Left forelimb (tissue), 1 donor: Measurements from ENCODE around the gene CTNNA2.

Experiments used
- DNase-seq: peaks from one replicate; pipeline ENCODE4 v3.0.0-alpha.2; 2018; ENCODE audit warnings: low spot score

CTNNA2 gene

DNA sequence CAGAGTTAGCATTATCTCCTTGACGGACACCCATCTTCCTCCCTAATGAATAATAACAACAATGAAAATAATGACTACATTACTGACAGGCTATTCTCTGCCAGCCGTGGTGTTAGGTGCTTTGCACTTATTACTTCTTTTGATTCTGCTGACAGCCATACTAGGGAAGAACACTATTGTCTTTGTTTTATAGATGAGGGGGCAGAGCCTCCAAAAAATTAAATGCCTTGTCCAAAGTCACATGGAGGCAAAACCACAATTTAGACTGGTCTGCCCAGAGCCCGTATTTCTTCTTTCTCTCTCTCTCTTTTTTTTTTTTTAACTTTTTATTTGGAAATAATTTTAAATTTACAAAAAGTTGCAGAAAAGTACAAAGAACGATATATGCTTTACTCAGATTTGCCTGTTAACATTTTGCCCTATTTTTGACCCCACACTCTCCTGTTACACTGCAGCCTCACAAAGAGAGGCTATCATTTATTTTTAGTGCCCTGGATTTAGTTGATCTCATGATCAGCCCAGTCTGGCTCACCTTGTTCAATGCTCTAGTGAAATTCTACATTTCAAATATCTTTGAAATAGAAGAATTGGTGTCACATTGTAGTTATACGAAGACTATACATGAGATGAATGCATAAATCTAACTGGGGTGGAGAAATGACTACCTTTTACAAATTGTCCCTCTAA, 422.3 kb downstream of the CTNNA2 start:
- DNase-seq = no peak

DNA sequence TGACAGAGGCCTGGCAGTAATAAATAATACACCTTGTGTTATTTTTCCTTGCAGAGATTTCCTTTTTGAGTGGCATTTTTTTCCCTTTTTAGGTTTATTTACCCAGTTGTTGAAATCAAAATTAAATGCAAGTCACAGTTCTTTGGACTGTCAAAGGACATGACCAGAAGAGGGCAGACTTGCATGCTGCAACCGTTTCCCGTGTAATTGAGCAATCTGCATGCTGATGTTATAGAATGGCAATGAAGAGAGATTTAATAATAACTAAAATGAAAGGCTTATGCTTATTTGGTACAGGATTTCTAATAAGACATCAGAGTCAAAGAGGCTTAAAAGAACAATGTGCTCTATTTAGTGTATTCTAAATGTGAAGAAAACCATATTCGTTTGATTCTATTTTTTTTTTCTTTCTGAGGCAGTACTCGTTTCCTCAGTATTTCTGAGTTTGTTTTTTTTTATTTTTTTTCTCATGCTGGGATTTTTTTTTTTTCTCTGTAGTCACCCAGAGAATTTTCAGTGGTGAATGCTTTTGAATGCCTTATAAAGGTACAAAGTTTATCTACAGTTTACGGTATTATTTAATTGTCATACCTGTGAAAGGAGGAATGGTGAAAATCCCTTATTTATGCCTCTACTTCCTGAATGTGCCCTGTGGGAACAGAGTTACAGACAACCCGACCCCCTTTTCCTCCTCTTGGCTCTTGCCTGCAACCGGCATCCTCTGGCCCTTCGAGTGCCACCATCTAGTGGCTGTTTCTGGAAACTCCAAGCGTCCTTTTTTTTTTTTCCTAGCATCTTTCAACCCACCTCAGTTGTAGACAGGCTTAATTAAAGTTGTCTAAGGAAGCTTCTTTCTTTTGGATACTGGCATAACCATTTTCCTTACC, 423.2 kb downstream of the CTNNA2 start:
- DNase-seq = no peak

- DNase-seq = no peak
These were observed 423.9 kb downstream of the CTNNA2 start for GRCh38 chr2:79936715-79937114.

DNA sequence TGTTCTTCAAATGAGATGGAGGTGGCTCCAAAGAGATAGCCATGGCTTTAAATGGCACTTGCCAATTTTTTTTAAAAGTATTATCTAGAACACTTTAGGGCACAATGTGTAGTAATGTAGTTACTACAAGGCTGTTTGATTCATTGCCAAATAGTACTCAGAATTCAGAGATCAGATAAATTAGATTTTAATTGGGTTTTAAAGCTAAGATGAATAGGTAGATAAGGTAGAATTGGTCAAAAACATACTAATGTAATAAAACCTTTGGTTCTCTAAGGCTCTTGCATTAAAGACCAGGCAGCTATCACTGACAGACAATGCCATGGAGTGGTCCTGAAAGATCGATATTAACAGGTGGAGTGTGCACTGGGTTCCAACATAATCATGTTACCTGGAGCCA, 425.8 kb downstream of the CTNNA2 start:
- no peak for DNase-seq

DNA sequence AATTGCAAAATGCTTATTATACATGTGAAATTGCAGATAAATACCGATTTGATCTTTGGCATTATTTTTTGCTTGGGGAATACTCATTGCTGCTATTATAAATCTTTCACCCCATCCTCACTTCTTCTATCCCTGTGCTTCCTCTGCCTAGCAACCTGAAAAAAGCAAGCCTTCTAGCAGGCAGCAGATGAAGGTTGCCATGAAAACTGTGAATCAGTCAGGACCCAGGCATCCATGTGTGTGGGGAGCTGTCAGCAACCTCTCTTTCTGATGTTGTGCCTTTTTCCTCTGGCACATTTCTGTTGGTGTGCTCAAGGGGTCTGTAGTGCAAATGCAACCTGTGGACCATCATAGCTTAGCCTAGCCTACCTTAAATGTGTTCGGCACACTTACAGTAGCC, 427.5 kb downstream of the CTNNA2 start:
- no peak for DNase-seq

GRCh38 chr2:79941179-79941578, 428.3 kb downstream of the CTNNA2 start:
- no peak for DNase-seq

DNA sequence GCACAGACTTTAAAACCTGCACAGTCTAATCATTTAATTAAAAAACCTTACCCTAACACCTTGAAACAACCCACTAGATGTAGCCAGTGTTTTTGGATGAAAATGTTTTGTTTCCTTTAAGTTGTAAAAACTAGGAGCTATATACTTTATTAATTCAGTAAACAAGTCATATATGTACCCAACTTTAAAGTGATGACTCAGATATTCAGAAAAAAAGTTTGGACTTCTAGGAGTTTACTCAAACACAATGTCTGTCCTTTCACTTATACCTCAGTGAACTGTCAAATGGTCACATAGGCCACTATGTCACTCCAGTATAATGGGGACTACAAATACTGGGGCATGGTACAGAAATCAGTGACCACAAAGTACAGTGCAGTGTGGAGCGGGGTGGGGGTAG, 431.4 kb downstream of the CTNNA2 start:
- no peak for DNase-seq

- DNase-seq = no peak
These were observed 433.0 kb downstream of the CTNNA2 start for GRCh38 chr2:79945653-79946445.

DNA sequence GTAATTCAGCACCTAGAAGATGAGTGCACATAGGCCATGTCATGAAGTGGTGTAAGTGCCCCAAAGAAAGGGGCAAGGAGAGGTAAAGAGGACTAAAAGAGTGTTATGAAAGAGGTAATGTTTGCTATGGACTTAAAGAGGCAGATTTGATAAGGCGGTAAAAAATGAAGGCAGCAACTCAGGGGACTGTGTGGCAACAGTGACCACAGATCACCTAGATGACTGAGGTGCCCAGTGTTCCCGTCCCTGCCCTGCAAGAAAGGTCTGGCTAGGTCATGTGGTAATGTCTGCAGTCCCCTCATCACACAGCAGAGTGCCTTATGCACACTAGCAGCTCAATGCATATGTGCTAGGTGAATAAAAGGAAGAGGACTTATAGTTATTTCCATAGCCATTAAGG, 434.9 kb downstream of the CTNNA2 start:
- no peak for DNase-seq

- no peak for DNase-seq
These were observed 437.7 kb downstream of the CTNNA2 start for GRCh38 chr2:79950526-79950925.

GRCh38 chr2:79952616-79953015, 439.8 kb downstream of the CTNNA2 start:
- DNase-seq = no peak

DNA sequence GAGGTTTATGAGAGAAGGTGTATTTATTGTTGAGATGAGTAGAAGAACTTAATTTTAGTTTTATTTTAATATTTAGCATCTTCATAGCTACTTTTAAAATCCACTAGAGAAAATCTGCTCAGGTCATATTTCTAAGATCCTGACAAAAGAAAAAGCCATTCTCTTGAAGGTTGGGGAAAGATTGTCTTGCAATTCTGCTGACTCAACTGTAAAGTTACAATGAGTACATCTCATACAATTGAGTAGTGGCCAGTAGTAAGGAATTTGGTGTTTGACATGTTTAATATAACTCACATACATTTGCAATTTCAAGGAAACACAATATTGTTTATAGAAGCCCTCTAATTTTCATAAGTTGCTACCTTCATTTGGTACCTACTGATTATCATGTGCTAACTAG, 447.2 kb downstream of the CTNNA2 start:
- no peak for DNase-seq

DNA sequence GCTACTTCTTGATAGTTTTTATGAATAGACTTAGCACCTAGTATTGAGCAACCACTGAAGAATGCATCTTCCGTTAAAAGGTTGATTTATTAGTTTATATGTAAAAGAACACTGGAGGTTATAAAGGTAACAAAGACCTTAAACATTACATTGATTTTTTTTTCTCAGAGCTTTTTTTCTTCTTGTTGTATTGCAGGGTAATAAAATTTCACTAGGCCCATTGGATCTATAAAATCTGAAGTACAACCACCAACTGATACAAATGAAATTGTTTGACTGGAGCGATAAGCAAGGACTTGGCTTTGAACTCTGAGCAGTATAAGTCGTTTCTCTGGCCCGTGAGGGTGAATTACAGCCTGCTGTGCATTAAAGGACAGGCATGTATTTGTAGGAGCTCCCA, 447.7 kb downstream of the CTNNA2 start:
- no peak for DNase-seq

DNA sequence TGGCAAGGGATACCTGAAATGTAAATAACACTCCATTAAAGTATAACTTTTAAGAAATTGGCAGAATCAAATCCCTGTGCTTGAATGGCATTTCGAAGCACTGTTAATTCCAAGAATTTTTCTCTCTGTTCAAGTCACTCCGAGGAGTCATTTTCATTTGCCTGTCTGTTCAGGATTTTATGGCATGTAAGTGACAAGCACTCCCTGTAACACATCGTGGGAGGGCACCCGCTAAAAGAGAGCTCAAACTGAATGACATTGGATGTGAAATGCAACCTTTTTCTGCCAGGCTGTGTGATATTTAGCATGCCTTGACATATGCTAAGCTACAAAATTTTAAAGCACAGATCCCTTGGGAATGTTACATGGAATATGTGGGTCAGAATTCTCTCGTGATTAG, 452.1 kb downstream of the CTNNA2 start:
- DNase-seq = no peak

DNA sequence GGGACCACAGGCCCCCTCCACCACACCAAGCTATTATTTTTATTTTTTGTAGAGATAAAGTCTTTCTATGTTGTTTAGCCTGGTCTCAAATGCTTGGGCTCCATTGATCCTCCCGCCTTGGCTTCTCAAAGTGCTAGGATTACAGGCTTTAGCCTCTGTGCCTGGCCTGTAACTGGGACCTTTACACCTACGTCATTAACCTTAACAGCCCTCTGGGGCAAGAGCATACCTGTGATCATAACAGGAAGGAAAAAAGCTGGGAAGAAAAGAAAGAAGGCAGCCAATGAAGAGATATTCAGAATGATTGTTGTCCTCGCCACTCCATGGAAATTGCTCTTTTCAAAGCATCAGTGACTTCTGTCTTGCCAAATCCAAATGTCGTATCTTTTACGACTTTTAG, 453.5 kb downstream of the CTNNA2 start:
- no peak for DNase-seq

DNA sequence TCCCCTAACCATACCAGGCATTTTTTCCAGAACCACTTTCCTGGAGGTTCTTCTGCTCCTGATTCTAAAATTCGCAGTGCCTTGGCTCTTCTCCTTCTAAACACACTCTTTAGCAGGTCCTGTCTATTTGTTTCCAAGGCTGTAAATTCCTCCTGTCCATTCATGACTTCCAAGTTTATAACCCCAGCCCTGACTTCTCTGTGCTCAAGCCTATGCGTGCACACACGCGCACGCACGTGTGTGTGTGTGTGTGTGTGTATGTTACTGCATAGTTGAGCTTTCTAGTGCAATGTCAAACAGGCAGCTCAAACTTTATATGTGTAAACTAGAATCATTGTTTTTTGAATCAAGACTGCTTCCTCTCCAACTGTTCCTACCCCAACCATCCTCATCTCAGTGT, 454.0 kb downstream of the CTNNA2 start:
- DNase-seq = no peak

DNA sequence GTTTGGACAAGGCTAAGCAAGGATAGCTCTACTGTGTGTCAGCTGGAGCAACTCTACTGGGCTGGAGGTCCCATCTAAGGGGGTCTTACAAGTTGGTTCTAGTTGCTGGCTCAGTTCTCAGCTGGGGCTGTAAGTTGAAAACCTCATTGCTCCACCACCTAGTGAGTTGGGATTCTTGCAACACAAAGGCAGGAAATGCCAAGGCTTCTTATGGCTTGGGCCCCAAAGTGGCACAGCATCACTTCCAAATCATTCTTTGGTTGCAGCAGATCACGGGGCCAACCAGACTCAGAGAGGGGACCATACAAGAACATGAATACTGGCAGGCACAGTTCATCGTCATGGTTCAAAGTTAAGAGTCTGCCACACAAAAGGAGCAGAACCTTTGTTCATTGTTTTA, 459.0 kb downstream of the CTNNA2 start:
- no peak for DNase-seq

GRCh38 chr2:79972661-79973060, 459.8 kb downstream of the CTNNA2 start:
- DNase-seq = no peak

DNA sequence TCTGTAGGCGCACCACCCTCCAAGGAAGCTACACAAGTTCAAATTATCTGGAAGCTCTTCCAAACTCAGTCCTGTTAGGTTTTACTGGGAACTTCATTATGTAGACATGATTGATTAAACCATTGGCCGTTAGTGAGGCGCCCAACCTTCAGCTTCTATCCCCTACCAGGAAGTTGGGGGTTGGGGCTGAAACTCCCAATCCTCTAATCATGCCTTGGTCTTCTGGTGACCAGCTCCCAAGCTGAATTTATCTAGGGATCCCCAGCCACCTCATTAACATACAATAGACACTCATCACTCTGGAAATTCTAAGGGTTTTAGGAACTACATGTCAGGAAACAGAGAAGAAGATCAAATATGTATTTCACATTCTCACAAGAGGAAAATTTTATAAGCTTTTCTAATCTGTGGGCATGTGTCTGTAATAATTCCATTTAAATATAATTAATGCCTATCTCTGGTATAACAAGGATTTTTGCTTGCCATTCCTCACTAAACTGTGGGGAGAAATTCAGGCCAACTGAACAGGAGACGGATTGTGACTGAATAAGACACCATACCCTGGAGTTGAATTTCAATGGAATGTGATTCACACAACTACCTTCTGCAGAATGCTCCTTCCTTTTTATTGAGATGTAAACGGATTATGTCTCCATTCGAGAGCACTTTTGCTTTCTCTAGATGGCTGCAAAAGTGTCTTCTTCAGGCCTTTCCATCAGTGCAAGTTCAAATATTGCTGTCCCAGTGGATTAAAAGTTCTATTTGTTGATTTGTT, 463.1 kb downstream of the CTNNA2 start:
- no peak for DNase-seq

DNA sequence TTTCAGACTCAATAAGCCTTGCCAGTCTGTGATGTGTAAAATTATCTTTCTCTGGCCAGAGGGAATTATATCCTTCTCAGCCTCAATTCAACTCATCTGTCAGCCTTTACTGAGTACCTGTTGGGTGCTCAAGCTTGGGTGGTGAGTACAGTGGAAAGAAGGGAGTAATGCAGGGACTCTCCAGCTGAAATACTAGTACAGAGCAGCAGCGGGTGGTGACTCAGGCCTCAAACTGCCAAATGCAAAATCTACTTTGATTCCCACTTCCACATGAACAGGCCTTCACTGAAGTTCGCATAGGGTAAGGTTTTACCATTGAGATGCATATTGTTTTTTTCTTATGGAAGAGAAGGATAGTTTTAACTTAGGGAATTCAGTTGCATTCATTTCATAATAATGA, 464.9 kb downstream of the CTNNA2 start:
- no peak for DNase-seq

DNA sequence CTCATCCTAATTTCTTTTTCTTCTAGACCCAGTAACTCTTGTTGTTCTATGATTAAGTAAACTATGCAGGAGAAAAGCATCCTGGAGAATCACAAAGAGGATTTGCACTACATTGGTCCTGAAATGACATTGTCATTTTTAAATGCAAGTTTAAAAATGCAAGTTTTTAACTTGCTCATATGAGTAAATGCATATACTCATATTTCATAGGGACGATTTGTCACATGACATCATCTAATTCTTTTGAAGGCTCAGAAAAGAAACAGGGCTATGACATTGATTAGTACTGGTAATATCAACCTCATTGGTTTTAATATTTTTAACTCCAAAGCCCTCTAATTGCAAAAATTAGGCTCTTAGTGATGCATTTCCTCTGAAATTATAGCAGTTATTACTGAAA, 467.3 kb downstream of the CTNNA2 start:
- no peak for DNase-seq

DNA sequence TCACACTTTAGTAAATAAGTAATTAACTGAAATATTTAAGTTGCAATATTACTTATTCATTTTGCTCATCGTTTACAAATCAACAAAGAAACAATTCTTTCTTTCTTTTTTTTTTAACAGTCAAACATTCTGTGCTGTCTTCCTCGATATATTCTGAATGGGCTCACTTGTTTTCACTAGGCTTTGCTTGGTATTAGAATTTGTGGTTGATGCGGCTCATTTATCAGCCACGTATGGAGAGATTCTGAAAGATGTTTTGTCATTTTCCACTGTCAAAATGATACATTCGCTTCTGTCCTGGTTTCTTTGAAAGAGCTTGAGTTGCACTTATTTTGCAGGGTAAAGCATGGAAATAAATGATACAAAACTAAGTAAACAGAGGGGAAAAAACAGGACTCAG, 468.0 kb downstream of the CTNNA2 start:
- DNase-seq = no peak
